Mucosa of descending colon (tissue), 3 donors: ENCODE data around the gene SBSN. TPM values are rescaled to one million over a fixed set of nuclear protein-coding genes. Genes with fewer than 3 reads are reported as not detected.

Experiments used
- ATAC-seq: fragments of 200-7000 bp; cut with Tn5 transposase; one replicate; pipeline ENCODE4 v1.9.1; 2020; ENCODE audit warnings: mild to moderate bottlenecking, moderate library complexity
- DNase-seq, 3 donors: peaks; one replicate each; pipeline ENCODE4 v3.0.0-alpha.2; 2020
- H3K36me3 ChIP-seq: fragments of 200-600 bp; one replicate; pipeline ENCODE4 v1.8.0; 2021; ENCODE audit warnings: low read depth, mild to moderate bottlenecking
- H3K4me1 ChIP-seq: fragments of 200-600 bp; one replicate; pipeline ENCODE4 v1.8.0; 2021; ENCODE audit warnings: low read depth, mild to moderate bottlenecking
- H3K4me3 ChIP-seq: fragments of 200-600 bp; one replicate; pipeline ENCODE4 v1.8.0; 2021; ENCODE audit warnings: mild to moderate bottlenecking
- H3K9me3 ChIP-seq: fragments of 200-600 bp; one replicate; pipeline ENCODE4 v1.8.0; 2021; ENCODE audit warnings: mild to moderate bottlenecking
- CTCF ChIP-seq: fragments of 200-600 bp; IDR thresholded peaks from one replicate; pipeline ENCODE4 v1.8.0; 2022; ENCODE audit warnings: antibody characterized with exemption, mild to moderate bottlenecking
- intact Hi-C, 2 donors: fragments of 100-400 bp; cut with DNase I in 1 of 2; cut with micrococcal nuclease in 1 of 2; formaldehyde crosslinking; loops; one replicate each; pipeline versions ENCODE4 v1.11.0 to v1.11.1; 2022; cut with DNase I, micrococcal nuclease
- total RNA-seq, 3 donors: library from RNA; stranded (reverse); fragmentation: NEBNext Ultra II Directional in 2 of 3; extraction: Animal tissue kit (Norgen Biotek cat#: 25700) in 2 of 3; gene quantifications; one replicate each; pipeline versions ENCODE4 v1.2.1 to v1.2.4, GENCODE V29; 2021 to 2023
- donor health status: DM: no; HTN: no; CAD: no; lungs with moderate emphysema.
- donor health status: DM: no; HTN: no; CAD: no.
- donor health status: DM: no; HTN: yes; CAD: no.

SBSN gene
- total RNA-seq, 3 donors from 2014 or later = not detected

- H3K4me3 ChIP-seq = no peak overlapping the region
- no peak for DNase-seq
- intact Hi-C loops = no loop called here
- TF ChIP-seq CTCF = no peak
- no peaks in the 10 kb centered on the region for H3K4me1 ChIP-seq
- no peaks in the 10 kb centered on the region for H3K36me3 ChIP-seq
- H3K9me3 ChIP-seq = no peaks in the 10 kb centered on the region
- no peak for ATAC-seq
These were observed 11.8 kb downstream of the SBSN start for GRCh38 chr19:35516310-35516709.

GRCh38 chr19:35514282-35514809, 13.8 kb downstream of the SBSN start:
- no peak overlapping the region for H3K4me3 ChIP-seq
- intact Hi-C loops = no loop called here
- no peaks in the 10 kb centered on the region for H3K36me3 ChIP-seq
- TF ChIP-seq CTCF = no peak
- no peak for ATAC-seq
- no peaks in the 10 kb centered on the region for H3K9me3 ChIP-seq
- DNase-seq = no peak
- H3K4me1 ChIP-seq = peaks cover 8% of the 10 kb centered on the region

GRCh38 chr19:35513628-35514281, 14.4 kb downstream of the SBSN start, which contains the start of gene DMKN:
TSS of gene DMKN (minus strand) at chr19:35513649. CDS start at chr19:35513475, 174 bp downstream.
- no peak for TF ChIP-seq CTCF
- intact Hi-C loops = no loop called here
- ATAC-seq (no peak), DNase-seq (no peak)
- Histone ChIP-seq H3K4me1 (peaks cover 9% of the 10 kb centered on the region), H3K36me3 (no peaks in the 10 kb centered on the region), H3K4me3 (no peak within 1 kb of the TSS), H3K9me3 (no peaks in the 10 kb centered on the region)

GRCh38 chr19:35512831-35513627, 15.1 kb downstream of the SBSN start:
- H3K9me3 ChIP-seq = no peaks in the 10 kb centered on the region
- intact Hi-C loops = no loop called here
- TF ChIP-seq CTCF = no peak
- no peak for DNase-seq
- no peaks in the 10 kb centered on the region for H3K36me3 ChIP-seq
- H3K4me3 ChIP-seq = no peak overlapping the region
- ATAC-seq = no peak
- H3K4me1 ChIP-seq = peaks cover 9% of the 10 kb centered on the region

- peaks cover 9% of the 10 kb centered on the region for H3K4me1 ChIP-seq
- TF ChIP-seq CTCF = no peak
- no peaks in the 10 kb centered on the region for H3K36me3 ChIP-seq
- intact Hi-C loops = no loop called here
- DNase-seq = no peak
- H3K4me3 ChIP-seq = no peak overlapping the region
- no peak for ATAC-seq
- H3K9me3 ChIP-seq = no peaks in the 10 kb centered on the region
These were observed 16.8 kb downstream of the SBSN start for GRCh38 chr19:35511337-35511736.
